Globus pallidus (tissue), 1 donor: ENCODE data around the gene DLL1.

ENCODE experiments used
- DNase-seq: peaks from one replicate; pipeline ENCODE4 v3.0.0-alpha.2; 2015; ENCODE audit warnings: low spot score

Gene DLL1

DNA sequence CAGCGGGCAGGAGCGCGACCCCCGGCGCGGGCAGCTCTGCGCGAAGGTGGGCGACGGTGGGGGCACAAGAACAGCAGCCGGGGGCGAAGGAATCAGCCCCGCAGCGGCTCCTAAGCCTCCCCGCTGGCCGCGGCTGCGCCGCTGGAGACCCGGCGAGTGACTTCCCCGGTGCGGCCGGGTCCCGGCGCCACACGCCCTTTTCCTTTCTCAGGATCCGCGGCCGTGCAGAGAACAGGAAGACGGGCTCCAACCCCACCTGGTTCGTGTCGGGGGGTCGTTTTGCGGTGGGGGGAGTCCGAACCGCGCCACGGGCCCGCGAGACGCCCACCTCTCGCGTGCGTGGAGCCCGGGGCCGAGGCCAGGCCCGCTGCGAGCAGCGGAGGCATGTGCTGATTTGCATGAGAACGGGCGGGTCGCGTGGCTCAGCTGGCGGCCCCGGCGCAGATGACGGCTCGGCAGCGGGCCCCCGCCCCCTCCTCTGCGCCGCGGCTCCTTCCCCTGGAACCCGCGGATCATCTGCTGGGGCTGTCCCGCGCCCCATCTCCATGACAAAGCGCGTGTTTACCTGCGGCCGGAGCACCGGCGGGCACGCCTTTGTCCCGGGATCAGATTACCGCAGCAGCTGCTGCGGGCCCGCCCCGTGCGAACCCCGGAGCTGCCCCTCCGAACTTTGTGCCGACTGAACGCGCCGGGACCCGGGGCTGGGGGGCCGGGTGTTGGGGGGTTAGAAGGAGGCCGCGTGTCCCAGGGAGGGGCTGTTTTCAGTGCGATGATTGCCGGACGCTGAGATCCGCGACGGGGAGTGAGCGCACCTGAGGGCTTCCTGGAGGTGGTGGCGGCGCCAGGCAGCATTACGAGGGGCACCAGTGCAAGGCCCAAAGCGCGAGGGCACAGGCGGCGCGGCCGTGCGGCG lies 4.9 kb upstream of the DLL1 start:
- no peak for DNase-seq

GRCh38 chr6:170294813-170295509 lies 4.1 kb upstream of the DLL1 start:
- DNase-seq: peak; percentile 51

- no peak for DNase-seq
Measured at GRCh38 chr6:170294298-170294730, 3.4 kb upstream of the DLL1 start.

- DNase-seq: peak; percentile 46
Measured at GRCh38 chr6:170293341-170294231, 2.7 kb upstream of the DLL1 start.

GRCh38 chr6:170292407-170293158 lies 1.7 kb upstream of the DLL1 start:
- peak; percentile 79 for DNase-seq

- no peak for DNase-seq
Measured at GRCh38 chr6:170292111-170292406, 1.2 kb upstream of the DLL1 start.

DNA sequence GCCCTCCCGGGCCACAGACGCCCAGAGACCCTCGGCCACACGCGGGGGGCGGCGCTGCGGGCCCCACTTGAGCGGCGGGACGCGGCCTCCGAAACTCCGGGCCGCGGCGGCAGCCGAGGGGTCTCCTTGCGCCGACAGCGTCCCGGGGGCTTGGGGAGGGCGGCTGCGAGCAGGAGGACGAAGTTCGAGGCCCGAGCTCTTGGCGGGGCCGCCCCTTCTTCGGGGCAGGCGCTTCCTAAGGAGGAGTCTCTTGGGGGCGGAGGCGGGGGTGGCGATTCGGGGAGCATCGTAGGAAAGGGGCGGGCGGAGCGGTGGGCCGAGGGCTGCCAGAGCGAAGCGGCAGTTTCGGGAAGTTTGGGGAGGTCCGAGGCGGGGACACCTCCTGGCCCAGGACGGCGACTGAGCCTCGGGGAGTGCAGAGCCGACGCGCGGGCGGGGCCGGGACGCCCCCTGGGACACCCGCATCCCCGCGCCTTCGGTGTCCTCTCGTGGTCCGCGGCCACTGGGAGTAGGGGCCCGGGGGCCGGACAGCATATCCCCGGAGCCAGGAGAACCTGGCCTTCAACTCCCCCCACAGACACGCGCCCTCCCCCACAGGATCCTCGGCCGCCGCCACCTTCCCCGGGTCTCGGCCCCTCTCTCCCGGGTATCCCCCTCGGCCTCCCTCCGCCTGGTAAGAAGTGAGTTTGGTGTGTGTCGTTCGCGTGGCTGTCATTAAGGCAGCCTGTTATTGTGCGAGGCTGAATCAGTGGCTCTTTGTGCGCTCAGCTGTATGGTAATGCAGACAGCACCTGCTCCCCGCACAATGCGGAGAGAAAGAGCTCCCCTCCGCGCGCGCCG lies 613 bp upstream of the DLL1 start:
- DNase-seq: peak; percentile 92

GRCh38 chr6:170289951-170290295 lies 955 bp downstream of the DLL1 start:
- no peak for DNase-seq

GRCh38 chr6:170289180-170289931 lies 1.5 kb downstream of the DLL1 start:
- DNase-seq: no peak

GRCh38 chr6:170288852-170289179 lies 2.1 kb downstream of the DLL1 start:
- no peak for DNase-seq

DNA sequence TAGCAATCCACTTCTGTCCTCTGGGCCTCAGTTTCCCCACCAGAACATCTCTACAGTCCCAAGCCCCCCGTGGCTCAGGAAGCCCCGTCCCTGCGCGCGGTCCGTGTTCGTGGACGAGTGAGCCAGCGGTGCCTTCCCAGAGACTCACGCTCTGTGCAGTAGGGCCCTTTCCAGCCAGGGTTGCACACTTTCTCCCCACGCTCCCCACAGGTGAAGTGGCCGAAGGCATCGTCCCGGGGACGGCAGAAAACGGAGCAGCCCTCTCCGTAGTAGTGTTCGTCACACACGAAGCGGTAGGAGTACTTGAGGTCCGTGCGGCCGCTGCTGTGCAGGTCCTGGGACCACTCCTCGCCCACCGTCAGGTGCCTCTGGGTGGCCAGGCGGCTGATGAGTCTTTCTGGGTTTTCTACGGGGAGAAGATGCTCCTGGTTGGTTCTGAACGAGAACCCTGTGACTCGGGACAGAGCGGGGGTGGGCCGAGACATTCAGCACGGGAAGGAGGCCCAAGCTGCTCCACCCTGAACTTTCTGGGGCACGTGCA lies 2.7 kb downstream of the DLL1 start:
- no peak for DNase-seq

GRCh38 chr6:170287371-170287876 lies 3.5 kb downstream of the DLL1 start:
- DNase-seq: peak; percentile 62

DNA sequence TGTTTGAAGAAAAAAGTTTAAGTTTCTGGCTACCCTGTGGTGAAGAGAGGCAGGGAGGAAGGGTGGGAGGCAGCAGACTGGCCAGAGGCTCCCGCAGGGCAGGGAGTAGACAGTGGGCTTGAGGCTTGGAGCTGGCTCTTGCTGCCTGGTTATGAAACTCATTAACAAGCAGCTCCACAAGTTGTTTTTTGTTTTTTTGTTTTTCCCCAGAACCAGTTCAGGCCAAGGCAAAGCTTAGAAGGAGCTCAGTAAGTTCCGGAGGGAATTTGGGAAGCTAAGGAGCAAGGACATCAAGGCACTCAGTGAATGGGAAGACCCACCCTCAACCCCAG lies 4.0 kb downstream of the DLL1 start:
- DNase-seq: no peak

- DNase-seq: peak; percentile 86
Measured at GRCh38 chr6:170286246-170286933, 4.5 kb downstream of the DLL1 start.

GRCh38 chr6:170285482-170285881 lies 5.4 kb downstream of the DLL1 start:
- DNase-seq: no peak

DNA sequence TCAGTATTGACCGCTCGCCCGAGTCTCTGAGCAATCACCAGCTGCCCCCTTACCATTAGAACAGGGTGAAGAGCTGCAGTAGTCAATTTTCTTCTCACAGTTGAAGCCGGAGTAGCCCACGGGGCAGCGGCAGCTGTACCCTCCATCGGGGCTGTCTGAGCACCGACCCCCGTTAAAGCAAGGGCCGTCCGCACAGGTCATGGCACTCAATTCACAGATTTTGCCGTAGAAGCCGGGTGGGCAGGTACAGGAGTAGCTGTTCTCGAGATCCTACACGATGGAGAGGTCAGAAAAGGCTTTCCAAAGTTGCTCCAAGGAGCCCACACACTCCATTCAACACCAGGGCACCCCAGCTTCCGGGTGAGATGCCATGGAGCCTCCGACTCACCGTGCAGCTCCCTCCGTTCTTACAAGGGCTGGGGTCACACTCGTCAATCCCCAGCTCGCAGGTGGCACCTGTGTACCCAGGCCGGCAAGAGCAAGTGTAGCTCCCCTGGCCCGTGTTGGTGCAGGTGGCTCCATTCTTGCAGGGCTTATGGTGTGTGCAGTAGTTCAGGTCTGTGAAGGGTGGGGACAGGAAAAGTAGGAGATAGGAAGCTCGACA lies 5.9 kb downstream of the DLL1 start:
- DNase-seq: no peak

- no peak for DNase-seq
Measured at GRCh38 chr6:170284126-170284773, 6.6 kb downstream of the DLL1 start.
